Breast epithelium (tissue), 3 donors: Measurements from ENCODE around the gene QRICH2.

Experiments
- CTCF ChIP-seq, 3 donors: fragments of 450-650 bp; IDR thresholded peaks; one replicate each; pipeline ENCODE4 v1.5.1; 2016 to 2017; ENCODE audit warnings: antibody characterized with exemption in 3 of 3, mild to moderate bottlenecking in 3 of 3, moderate library complexity in 3 of 3
- POLR2A ChIP-seq: fragments of 450-650 bp; IDR thresholded peaks from one replicate; pipeline ENCODE4 v1.6.1; 2016; ENCODE audit warnings: antibody characterized with exemption, mild to moderate bottlenecking, moderate library complexity

GRCh38 chr17:76279742-76280287 is 28.3 kb downstream of the QRICH2 start:
- TF ChIP-seq CTCF (IDR thresholded peaks at IDR 0.05) (no peak), POLR2A (no peak)
